Measurements from ENCODE around the gene INVS.
"Not testable (repeated sequence)": the region's sequence is repeated elsewhere in the genome, so short reads cannot be mapped to it uniquely, and the experiment has no call there.

GRCh38 chr9:100145976-100146375 is 46.9 kb downstream of the INVS start:
- TF ChIP-seq CTCF, POLR2A (IDR thresholded peaks at IDR 0.05): not testable (repeated sequence)

Data from heart left ventricle (tissue), 13 donors.